C4-2B (cell line): ENCODE data around the gene CCDC90B.

Source experiments
- CTCF ChIP-seq: fragments of 450-650 bp; conservative IDR thresholded peaks from 2 replicates; pipeline ENCODE4 v1.5.1; 2017; ENCODE audit warnings: mild to moderate bottlenecking
- ZFX ChIP-seq: fragments of 450-650 bp; IDR thresholded peaks from 2 replicates; pipeline ENCODE4 v1.6.1; 2017

GRCh38 chr11:83257761-83258168 is 28.4 kb downstream of the CCDC90B start:
- TF ChIP-seq CTCF (no peak), ZFX (no peak)
